WTC11 (cell line): Measurements from ENCODE around the gene CD164L2.
"Not testable (repeated sequence)": the region's sequence is repeated elsewhere in the genome, so short reads cannot be mapped to it uniquely, and the experiment has no call there.

Experiments used
- CTCF ChIP-seq: fragments of 200-600 bp; IDR thresholded peaks from 2 replicates; pipeline ENCODE4 v1.8.0; 2022; ENCODE audit warnings: antibody characterized with exemption
- PREB ChIP-seq: sonication (generic); formaldehyde crosslinking; IDR thresholded peaks from 2 replicates; pipeline ENCODE4 v1.8.1; 2022; ENCODE audit warnings: mild to moderate bottlenecking, missing genetic modification reagents, moderate library complexity, borderline replicate concordance

GRCh38 chr1:27405598-27406361 is 22.6 kb upstream of the CD164L2 start:
- TF ChIP-seq PREB (CRISPR knock-in tag); CTCF: not testable (repeated sequence)
